Measurements from ENCODE around the gene HSD17B1. TPM values are rescaled to one million over a fixed set of nuclear protein-coding genes. Genes with fewer than 3 reads are reported as not detected.

Gene HSD17B1
- total RNA-seq, 1 donor, result 1.3 TPM

DNA sequence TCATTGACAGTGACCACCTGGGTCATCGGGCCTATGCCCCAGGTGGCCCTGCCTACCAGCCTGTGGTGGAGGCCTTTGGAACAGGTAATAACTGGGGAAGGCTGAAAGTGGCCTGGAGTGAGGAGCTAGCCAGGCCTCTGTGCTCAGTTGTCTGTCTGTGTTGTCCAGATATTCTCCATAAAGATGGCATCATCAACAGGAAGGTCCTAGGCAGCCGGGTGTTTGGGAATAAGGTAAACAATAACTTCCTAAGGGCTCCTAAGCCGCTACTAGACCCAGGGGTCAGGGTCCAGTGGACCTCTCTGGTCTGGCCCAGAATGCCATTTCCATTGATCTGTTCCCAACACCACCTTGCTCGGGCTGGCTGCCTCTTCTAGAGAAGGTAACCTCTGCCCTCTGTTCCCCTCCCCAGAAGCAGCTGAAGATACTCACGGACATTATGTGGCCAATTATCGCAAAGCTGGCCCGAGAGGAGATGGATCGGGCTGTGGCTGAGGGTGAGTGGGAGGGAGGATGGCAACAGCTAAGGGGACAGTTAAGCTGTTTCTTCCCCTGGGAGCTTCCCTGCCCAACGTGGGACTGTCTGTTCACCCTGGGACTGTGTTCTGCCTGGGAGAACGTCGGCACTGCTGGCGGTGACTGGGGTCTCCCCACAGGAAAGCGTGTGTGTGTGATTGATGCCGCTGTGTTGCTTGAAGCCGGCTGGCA lies 12.2 kb downstream of the HSD17B1 start:
- no peak for DNase-seq (ENCODE audit: low read depth in 2 of 3, low spot score in 2 of 3)

DNA sequence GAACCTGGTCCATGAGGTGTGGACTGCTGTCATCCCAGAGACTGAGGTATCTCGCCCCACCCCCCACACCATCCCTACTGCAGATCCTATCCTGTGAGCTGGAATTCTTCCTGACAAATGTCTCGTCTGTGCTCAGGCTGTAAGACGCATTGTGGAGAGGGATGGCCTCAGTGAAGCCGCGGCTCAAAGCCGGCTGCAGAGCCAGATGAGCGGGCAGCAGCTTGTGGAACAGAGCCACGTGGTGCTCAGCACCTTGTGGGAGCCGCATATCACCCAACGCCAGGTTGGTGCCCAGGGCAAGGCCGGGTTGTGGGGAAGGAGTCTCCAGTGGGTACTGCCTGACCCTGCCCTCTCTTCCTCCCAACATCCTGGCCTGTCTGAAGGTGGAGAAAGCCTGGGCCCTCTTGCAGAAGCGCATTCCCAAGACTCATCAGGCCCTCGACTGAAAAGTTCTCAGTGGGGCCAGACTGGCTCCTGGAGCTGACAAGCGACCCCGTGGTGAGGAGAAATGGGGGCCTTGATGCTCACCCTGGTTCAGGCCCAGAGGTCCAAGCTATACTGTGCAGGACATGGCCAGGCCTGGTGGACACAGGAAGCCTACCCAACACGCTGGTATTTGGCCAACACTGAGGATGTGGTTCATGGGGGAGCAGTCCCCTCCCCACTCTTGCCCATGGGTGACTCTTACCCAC lies 12.9 kb downstream of the HSD17B1 start:
- no peak for DNase-seq (ENCODE audit: low read depth in 2 of 3, low spot score in 2 of 3)

DNA sequence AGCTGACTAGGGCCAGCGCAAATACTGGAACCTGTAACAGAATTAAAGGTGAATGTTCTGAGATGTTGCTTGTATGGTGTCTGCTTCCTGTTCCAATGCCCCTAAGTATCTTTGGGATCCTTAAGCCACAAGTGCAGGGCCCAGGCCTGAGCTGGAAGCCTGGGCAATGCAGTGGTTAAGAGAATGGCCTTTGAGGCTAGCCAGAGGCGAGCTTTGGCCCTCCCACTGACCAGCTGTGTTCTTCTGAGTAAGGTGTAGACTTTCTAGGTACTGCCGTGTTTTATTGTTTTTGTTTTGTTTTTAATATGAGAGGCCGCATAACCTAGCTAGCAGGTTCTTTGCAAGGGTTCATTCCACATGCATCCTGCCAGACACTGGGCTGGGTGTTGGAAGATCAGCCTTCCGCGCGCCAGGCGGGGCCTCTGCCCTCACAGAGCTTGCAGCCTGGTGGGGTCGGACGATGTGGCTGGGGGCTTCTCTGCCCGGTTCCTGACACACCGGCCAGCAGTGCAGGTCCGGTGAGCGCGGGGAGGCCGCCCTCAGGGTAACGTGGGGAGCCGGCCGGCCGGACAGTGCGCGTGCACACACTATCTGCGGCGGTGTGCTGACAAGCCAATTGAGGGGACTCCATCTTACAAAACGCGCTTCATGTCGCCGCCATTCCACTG lies 13.6 kb downstream of the HSD17B1 start:
- no peak for DNase-seq (ENCODE audit: low read depth in 2 of 3, low spot score in 2 of 3)

DNA sequence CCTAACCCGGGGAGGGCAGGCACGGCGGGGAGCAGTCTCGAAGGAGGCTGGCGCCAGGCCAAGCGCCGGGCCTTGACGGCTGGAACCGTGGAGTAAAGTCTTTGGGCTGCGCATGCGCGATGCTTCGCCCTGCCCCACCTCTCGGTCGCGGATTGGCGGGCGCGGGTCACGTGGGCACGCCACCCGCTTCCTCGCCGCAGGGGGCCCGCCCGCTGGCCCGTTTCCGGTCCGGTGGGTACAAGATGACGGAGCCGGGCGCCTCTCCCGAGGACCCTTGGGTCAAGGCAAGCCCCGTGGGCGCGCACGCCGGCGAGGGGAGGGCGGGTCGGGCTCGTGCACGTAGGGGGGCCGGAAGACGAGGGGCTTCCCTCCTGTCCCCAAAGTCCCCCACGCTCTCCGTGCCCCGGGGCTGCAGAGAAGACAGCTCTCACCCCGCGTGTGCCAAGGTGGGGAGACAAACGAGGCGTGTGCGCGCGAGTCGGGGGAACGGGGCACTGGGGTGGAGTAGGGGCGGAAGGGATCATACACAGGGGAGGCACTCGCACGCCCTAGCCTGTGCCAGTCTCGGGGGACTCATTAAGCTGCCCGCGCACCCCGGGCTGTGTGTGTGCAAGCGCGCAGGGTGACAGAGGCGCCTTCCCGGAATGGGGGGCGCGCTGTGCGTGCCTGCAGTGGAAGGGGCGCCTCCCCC lies 14.3 kb downstream of the HSD17B1 start, which contains the start of gene MLX:
MLX (plus strand) TSS at position 218 of the 691 bp plus-strand sequence; CDS start at position 243, 25 bp downstream.
- peak; percentile 89 to 92 (median 92) for DNase-seq (ENCODE audit: low read depth in 2 of 3, low spot score in 2 of 3)

DNA sequence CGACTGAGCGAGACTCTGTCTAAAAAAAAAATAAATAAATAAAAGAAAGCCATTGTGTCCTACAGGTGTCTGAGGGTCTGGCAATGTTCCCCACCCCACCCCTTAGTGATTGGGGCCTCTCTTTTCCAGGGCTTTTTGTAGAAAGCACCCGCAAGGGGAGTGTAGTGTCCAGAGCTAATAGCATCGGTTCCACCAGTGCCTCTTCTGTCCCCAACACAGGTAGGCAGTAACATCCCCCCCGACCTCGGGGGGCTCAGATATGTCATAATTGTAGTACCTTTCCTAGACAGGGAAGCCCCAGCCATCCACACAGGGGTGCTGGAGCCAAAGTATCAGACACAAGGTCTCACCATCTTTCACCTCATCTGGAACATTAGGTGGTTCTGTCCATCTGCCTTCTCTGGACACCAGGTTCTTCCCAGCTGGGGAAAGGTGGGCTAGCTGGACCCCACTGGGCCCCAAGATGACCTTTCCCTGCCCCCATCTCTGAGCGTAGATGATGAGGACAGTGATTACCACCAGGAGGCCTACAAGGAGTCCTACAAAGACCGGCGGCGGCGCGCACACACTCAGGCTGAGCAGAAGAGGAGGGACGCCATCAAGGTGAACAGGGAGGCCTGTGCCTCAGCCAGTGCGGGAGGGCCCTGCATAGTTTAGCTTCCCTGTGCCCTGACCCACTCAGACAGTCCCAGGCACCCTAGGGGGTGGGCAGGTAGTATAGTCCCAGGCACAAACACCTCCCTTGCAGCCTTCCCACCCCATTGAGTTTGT lies 15.8 kb downstream of the HSD17B1 start:
- DNase-seq (ENCODE audit: low read depth in 2 of 3, low spot score in 2 of 3), result no peak

DNA sequence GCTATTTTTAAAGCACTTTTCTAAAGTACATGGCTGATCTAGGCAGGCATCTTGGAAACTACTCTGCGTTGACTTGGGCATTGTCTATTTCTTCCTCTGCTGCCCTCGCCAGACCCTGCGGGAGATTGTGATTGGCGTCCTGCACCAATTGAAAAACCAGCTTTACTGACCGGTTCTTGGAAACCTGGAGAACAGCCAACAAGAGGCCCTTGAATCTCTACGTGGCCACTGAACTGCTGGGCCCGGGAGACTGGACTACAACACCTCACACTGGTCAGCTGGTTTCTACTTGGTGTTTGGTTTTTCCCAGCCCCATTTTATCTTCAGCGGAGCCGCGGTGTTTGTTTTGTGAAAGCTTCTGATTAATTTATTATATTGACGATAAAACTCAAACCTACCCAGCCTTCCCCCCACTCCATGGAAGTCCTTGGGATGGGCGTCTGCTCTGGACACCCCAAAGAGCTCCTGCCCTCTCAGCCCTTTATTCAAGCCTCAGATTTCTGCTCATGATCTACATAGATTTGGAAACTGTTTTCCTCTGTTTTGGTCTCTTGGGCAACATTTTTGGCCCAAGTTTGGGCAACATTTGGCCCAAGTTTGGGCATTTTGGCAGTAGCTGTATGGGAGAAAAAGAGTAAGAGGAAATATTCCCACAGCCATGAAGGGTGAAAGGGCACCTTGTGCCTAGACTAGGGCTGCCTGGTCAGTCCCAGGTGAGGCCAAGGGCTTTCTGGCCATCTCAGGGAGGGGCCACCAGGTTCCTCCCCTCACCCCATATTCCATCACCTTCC lies 18.9 kb downstream of the HSD17B1 start:
- DNase-seq (ENCODE audit: low read depth in 2 of 3, low spot score in 2 of 3), result no peak

DNA sequence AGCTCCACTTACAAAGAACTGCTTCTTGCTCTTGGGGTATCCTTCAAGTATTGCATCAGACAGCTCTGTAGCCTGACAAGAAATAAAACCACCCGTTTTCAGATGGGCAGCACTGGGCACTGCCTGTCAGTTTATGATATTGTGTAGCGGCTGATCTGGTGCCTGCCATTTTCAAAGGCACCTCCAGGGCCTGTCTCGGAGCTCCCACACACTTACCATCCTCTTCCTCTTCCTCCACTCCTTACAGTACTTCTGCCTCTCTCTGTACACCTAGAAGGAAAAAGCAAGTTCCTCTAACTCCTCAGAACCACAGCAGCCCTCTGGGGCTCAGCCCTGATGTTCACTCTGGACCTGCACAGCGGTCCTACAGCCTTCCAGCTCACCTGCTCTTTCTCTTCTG lies 20.4 kb downstream of the HSD17B1 start:
- no peak for DNase-seq (ENCODE audit: low read depth in 2 of 3, low spot score in 2 of 3)

DNA sequence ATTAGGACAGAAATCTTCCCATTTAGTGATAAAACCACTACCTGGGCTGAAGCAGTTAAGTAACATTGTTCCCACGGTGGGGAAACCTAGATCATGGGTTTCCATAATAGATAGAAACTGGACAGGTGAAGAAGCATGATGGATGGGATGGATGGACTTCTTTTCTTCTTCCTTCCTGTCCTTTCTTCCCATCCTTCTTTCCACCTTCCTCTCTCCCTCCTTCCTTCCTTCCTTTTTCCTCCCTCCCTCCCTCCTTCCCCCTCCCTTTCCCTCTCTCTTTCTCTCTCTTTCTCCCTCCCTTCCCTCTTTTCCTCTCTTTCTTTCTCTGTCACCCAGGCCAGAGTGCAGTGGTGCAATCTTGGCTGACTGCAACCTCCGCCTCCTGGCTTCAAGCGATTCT lies 21.7 kb downstream of the HSD17B1 start:
- DNase-seq (ENCODE audit: low read depth in 2 of 3, low spot score in 2 of 3), result no peak

DNA sequence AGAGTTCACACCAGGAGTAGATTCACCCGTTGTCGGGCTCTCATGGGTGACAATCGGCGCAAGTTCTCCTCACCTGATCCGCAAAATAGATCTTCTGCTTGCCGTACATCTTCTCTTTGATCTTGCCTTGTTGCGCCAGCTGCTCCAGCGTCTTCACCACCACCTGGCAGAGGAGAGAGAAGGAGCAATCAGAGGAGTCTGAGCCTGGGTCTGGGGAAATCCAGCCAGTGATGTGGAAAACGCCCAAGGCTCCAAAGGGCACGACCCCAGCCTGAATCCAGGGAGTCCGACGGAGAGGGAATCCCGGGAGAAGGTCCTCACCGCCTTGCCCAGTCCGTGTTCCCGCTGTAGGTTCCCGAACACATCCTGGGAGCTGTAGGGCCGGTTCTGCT lies 24.4 kb downstream of the HSD17B1 start:
- no peak for DNase-seq (ENCODE audit: low read depth in 2 of 3, low spot score in 2 of 3)

DNA sequence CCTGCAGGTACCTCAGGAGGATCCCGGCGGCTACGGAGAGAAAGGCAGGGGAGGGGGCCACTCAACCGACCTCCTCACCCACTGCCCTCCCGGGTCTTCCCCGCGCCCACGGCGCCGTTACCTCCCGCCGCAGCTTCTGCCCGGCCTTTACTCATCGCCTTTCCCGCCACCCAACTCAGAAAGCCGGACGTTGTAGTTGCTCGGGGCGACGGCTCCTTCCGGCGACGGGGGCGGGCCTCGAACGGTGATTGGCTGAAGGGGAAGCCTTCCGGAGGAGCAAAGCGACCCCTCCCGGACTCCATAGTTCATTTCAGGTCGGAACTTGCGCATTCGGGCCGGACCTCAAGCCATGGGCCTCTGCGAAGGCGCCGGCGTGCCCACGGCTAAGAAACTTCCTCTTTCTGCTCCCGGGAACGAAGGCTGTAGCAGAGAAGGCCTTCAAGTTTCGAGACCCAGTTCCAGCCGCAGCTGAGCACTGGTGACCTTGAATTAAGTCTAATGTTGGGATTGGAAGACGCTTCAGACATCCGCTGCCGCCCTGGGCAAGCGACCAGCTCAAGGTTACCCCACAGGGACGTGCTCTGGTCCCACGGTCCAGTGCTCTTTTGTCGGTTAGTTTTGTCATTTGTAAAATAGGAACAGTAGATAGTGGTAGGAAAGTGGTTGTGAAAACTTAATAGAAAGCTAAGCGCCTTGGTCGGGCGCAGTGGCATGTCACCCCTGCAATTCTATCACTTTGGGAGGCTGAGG lies 25.0 kb downstream of the HSD17B1 start, which contains the start of gene PSMC3IP:
PSMC3IP (minus strand) TSS at position 198 of the 750 bp plus-strand sequence; CDS start at position 155, 43 bp downstream.
- peak; percentile 68 to 96 (median 95) for DNase-seq (ENCODE audit: low read depth in 2 of 3, low spot score in 2 of 3)

DNA sequence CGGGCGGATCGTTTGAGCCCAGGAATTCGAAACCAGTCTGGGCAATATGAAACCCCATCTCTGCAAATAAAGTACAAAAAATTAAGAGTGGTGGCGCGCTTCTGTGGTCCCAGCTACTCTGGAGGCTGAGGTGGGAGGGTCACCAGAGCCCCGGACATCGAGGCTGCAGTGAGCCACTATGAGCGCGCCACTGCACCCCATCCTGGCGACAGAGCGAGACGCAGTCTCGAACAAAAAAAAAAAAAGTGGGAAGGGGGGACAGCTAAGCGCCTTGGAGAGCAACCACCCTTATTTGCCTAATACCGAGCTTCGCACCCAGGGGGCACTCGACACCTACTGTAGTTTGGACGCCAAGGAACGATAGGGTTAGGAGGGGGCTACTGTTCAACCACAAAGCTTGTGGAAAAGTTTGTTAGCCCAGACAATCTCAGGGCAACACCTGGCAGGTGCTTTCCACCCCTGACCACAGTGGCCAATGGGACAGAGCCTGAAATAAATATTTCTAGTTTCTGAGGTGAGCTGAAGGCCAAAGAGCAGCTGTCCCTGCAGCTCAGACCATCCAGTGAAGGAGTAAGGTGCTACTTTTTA lies 25.7 kb downstream of the HSD17B1 start:
- DNase-seq (ENCODE audit: low read depth in 2 of 3, low spot score in 2 of 3), result peak in 2 of 3 donors; percentile 85 to 90

DNA sequence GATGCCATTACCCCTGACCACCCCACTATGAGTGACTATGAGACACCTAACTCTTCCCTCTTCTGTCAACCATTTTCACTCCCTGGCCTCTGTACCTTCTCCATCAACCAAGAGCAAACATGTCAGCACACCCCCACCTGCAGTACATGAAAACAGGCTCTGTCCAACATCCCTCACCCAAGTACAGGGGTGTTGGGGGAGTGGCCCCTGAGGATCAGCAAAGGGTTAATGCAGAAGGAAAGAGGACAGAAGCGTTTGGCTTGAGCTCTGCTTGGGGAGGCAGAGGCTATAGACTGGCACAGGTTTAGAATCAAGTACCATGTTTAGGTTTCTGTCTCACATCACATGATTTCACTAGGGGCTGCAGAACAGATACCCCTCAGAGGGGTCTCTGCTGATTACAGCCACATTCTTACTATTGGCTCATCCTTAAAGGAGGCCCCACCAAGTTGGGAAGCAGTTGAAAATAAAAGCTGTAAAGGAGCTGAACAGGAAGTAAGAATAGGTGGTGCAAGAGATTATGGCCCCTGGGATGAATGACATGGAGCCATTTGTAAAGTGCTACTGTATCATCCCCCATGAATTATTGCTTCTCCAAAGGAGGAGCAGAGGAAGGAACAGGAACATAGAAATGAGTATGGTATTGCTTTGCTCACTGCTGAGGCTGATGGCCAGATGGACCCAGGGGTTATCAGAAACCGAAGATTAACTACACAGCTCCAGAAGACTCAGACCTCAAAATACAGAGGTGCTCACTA lies 27.2 kb downstream of the HSD17B1 start:
- no peak for DNase-seq (ENCODE audit: low read depth in 2 of 3, low spot score in 2 of 3)

DNA sequence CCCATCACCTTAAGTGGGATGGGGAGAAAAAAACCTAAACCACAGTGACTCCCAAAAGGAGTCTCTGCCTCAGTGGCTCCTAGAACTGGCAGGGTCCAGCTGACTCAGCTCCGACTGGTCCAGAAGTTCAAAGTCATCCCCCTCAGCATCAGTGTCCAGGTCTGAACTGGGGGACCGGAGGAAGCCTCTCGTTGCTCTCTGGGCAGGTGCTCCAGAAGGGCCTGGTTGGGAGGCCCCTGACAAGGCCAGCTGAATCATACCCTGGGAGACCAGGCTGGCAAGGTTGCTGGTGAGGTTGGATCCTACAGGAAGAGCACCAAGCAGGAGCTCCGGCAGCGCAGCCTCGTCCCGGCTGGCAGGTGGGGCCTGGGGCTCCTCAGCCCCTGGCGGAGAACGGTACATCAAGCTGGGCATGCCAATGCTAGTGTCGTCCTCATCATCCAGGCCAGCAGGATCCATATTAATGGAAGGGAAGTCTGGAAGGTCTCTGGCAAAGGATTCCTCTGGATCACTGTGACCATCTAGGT lies 29.1 kb downstream of the HSD17B1 start:
- no peak for DNase-seq (ENCODE audit: low read depth in 2 of 3, low spot score in 2 of 3)

DNA sequence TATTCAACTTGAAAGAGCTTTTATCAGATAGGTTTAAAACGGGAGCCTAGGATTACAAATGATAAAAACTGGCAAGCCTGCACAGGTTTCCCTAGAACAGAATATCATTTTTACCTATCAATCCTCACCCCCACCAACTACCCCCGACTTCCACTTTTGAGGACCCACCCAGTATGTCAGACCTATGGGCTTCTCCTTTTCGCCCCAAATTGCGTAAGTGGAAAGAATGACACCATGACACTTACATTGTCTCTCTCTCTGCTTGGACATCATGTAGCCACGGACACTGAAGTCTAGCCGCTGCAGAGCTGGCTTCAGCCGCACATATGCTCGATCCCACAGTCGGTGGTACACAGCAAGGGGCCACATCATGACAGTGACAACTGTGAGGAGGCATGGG lies 32.2 kb downstream of the HSD17B1 start:
- no peak for DNase-seq (ENCODE audit: low read depth in 2 of 3, low spot score in 2 of 3)

DNA sequence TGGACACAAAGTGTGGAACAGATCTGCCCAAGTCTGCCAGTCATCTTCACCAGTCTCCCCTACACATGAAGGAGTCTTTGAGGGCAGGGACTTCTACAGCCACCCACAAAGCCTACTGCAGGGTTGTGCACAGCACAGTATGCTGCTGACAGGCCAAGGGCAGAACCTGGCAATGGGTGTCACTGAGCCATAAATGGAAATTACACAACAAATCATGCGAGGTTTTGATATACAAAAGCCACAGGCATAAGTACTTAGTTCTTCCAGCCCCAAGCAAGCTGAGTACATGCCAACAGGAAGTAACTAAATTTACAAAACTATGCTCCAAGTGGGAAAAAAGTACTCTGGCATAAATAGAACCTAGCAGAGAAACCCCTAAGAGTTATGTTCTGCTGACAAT lies 32.6 kb downstream of the HSD17B1 start:
- DNase-seq (ENCODE audit: low read depth in 2 of 3, low spot score in 2 of 3), result no peak

DNA sequence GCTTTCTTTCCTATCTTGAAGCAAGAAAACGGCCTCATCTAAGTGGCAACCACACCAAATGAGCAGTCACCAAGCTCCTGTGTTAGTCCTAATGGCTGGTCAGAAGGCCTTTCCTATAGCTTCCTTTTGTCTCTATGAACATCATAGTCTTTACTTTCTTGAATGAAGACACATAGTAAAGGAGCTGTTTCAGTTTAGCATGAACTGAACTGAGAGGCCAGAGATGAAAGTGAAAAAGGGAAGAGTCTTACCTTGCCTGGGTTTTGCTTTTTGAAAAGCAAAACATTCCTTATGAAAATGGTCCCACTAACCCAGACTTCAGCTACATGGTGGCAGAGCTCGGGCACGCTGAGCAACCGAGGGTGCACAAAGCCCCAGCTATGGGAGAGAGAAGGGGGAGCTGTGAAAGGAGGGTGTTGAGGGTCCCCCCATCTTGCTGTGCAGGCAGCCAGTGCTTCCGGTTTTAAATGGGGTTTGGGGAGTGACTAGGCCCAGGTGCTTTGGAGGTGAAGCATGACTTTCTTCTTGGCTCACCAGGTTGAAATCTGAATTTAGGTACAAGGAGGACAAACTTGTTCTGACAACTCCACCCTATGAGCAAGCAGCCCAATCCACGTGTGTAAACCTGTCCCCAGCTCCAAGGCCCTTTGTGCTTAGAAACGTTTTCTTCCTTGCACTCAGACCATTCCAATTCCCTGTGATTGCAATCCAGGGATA lies 33.9 kb downstream of the HSD17B1 start:
- no peak for DNase-seq (ENCODE audit: low read depth in 2 of 3, low spot score in 2 of 3)

DNA sequence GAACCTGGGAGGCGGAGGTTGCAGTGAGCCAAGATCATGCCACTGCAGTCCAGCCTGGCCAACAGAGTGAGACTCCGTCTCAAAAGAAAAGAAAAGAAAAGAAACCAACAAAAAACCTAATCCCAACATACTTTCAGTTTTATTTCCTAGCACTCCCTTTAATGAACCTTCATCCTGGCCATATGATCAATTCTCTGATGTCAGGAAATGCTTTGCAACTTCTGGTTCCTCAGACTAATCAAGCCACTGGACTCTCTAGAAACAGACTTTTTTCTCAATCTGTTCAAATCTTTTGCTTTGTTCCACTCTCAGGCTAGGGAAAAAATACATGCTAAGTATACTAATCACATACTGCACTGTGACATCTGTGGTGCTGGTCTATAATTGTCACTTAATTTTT lies 38.2 kb downstream of the HSD17B1 start:
- no peak for DNase-seq (ENCODE audit: low read depth in 2 of 3, low spot score in 2 of 3)
